ELF-1 (cell line): Measurements from ENCODE around the gene KAZALD1.

ENCODE experiments used
- DNase-seq: peaks from one replicate; pipeline ENCODE4 v3.0.0-alpha.2; 2016; ENCODE audit warnings: low read depth, low spot score

Gene KAZALD1

GRCh38 chr10:101066896-101067355 is 5.1 kb downstream of the KAZALD1 start:
- no peak for DNase-seq

- peak; percentile 87 for DNase-seq
These were observed 5.7 kb downstream of the KAZALD1 start for GRCh38 chr10:101067356-101068083.

GRCh38 chr10:101069441-101069840 is 7.7 kb downstream of the KAZALD1 start:
- no peak for DNase-seq

DNA sequence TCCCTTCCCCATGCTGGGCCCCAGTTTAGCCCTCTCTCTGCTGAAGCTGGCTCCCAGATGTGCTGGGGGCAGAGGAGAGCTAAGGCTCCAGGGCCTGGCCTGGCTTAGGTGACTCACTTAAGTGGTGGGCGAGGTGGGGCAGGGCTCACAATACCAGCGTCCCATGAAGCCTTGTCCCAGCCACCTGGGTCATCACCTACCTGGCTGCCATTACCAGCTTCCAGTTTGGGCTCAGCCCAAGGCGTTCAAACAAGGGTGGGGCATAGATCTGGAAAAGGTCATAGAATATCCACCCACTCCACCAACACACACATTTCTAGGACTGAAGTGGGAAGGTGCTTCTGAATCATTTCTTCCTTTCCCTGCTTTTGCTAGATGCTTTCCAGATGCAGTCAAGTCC is 8.3 kb downstream of the KAZALD1 start:
- DNase-seq, result no peak

DNA sequence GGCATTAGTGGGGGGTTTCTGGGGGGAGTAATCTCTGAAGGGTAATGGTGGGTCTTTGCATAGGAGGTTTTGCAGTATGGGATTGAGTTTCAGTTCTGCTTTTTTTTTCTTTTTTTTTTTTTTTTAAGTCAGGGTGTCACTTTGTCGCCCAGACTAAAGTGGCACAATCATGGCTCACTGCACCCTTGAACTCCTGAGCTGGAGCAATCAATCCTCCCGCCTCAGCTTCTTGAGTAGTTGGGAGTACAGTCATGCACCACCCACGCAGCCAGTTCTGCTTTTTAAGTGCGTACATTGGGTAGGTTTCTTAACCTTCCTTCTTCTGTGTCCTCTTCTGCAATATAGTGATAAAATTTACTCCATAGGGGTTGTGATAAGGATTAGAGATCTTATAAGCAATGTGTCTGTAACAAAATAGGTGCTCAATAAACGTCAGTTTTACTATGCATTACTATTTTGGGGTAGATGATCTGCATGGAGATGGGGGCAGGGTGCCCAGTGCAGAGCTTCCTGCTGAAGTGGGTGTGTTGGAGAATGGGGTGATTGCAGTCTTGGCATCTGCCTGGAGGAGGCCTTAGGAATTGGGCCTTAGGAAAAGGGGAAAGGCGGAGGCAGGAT is 9.6 kb downstream of the KAZALD1 start:
- no peak for DNase-seq

DNA sequence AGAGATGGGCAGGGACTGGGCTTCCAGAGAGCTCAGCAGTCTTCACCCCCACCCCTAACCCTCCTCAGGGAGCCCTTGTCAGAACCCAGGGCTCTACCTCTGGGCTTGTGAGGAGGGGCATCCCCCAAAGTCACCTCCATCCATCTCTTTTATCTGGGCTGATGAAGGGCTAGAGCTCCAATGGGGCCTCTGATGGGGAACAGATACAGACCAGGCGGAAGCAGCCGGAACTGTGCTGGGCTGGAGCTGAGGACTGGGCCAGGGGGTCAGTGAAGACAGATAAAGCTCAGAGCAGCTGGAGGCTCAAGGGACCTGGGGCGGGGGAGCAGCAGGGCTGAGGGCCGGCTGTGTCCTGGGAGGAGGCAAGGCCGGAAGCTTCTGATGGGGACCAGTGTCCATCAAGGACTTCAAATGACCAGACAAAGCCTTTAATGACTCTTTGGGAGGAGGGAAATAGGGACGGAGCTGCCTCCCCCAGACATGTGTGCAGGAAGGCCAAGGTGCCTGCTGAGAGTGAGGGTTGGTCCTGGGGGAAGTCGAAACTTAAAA is 10.2 kb downstream of the KAZALD1 start:
- no peak for DNase-seq

DNA sequence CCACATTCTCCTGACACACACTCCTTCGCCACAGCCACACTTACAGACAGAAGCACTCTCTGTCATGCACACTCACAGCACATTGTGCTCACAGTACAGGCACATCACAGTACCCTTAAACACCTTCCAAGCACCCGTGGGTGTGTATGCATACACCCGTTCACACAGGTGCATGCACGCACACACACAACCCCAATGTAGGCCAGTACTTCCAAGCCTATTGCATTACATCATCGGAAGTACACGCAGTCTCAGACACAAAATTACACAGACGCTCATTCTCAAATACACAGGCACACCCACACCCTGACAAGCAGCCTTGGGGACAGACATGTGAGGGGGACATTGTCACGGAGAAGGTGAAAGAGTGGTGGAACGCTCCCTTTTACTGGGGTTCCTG is 11.1 kb downstream of the KAZALD1 start:
- no peak for DNase-seq

DNA sequence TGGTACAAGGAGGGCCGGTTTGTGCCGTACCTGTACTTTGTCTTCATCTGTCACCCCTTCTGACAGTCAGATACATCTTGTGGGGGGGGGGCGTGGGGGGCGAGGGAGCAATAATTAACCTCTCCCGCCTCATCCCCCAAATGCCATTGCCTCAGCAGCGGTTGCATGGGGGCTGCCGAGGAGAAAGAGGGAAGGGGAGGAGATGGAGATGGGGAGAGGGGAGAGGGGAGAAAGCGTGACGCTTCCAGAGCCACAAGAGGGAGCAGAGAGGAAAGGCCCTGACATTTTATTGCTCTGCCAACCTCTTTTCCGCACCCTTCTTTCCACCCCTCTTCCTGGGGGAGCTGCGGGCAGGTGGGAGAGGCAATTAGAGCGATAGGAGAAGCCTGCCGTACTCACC is 11.8 kb downstream of the KAZALD1 start:
- DNase-seq, result no peak

DNA sequence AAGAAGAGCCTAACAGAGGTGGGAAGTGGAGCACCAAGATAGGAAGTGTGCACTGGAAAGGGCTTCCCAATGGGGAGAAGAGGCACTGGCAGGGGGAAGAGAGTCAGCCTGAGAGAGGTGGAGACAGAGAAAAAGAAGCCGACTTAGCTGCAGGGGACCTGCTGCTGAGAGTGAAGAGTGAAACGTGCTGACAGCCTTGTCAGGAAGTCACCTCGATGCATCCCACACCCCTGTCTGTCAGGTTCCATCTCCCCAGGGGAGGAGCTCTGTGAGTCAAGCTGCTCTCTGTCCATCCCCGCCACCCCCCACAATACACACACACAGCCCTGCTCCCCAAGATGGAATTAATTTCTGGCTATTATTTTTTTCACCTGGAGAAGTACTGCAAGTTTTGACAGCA is 14.0 kb downstream of the KAZALD1 start:
- DNase-seq, result no peak

DNA sequence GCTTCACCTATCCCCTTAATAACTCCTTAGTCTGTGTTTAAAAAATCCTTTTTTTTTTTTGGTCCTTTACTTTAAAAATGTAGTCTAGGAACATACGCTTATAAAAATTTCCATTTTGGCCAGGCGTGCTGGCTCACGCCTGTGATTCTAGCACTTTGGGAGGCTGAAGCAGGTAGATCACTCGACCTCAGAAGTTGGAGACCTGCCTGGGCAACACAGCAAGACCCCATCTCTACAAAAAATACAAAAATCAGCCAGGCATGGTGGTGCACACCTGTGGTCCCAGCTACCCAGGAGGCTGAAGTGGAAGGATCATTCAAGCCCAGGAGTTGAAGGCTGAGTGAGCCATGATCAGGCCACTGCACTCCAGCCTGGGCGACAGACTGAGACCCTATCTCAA is 14.8 kb downstream of the KAZALD1 start:
- DNase-seq, result no peak

DNA sequence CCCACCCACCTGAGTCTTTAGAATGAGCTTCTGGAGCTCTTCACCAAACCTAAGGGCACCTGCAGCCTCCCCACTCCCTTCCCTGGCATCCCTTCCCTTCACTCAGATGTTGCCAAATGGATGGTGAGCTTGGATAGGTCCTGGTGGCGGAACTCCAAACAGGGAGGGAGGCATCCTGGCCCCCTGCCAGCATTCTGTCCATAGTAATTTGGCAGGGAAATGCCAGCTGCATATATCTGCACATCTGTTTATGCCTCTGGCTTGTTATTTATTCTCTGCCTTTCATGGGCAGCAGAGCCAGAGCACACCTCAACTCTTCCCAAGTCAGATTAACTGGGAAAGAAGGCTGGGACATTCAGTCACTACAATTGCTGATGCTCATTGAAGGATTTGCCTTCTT is 18.1 kb downstream of the KAZALD1 start:
- DNase-seq, result no peak

- DNase-seq, result peak; percentile 62
These were observed 19.4 kb downstream of the KAZALD1 start for GRCh38 chr10:101080933-101081931.

- DNase-seq, result no peak
These were observed 24.1 kb downstream of the KAZALD1 start for GRCh38 chr10:101085846-101086245.

DNA sequence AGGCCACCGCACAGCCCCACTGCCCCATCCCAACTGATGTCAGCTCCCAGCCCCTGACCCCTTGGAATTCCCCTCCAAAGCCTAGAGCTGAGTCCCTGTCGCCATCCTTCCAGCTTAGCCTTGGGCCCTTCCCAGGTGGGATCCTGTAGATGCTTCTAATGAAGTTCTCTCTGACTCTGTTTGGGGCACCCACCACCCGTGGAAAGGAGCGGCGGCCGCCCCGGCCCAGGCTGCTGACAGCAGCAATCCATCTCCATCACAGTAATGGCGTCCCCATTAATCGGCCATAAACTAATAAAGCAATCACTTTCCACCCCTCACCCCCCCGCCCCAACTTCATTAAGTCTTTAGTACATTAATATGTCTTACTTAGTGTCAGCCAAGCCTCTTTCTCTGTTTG is 25.6 kb downstream of the KAZALD1 start:
- DNase-seq, result no peak

DNA sequence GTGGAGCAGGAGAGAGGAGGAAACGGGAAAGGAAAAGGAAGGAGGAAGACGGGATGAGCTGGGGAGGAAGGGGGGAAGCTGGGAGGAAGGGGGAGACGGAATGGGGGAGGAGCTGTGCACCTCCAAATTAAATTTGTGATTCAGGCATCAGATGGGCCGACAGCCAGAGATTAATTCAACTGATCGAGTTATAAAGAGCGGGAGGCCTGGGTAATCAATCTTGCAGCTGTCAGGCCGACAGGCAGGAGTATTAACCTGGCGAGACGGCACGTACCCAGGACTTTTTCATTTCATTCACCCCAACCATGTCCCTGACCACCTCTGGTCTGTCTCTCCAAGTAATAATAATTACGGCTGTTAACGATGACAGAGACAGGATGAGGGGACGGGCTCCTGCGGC is 26.2 kb downstream of the KAZALD1 start:
- DNase-seq, result no peak

DNA sequence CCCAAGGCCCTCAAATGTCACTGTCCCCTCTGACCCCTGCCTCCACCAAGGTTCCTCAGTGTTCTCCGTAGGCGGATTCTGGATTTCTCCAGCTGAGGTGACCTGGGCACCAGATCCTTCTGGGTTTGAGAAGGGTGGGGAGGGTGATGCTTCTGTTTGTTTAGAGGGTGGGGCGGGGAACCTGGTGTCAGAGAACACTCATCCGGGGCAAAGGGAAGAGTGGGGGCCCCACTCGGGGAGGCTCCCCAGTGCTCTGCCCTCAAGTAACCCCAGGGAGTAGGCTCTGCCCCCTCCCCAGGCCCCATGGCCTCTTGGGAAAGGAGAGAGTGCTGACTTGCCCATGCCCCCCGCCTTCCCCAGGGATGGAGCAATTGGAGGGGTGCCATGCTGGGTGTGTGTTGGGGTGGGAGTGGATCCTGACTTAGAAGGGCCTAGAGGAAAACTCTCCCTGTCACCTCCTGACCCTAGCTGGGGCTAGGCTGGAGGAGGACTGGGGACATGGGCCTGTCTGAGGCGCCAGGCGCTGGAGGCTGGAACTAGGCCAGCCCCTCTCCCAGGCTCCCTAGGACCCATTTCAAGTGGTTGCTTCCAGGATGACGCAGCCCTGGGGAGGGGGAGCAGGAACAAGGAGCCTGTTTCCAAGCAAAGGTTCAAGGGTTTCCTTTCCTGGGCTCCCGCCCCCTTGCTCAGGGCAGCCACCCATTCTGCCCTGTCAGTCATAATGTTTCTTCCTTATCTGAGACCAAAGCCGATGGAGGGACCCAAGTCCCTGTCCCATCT is 27.9 kb downstream of the KAZALD1 start:
- no peak for DNase-seq

GRCh38 chr10:101090597-101090996 is 28.8 kb downstream of the KAZALD1 start:
- no peak for DNase-seq

DNA sequence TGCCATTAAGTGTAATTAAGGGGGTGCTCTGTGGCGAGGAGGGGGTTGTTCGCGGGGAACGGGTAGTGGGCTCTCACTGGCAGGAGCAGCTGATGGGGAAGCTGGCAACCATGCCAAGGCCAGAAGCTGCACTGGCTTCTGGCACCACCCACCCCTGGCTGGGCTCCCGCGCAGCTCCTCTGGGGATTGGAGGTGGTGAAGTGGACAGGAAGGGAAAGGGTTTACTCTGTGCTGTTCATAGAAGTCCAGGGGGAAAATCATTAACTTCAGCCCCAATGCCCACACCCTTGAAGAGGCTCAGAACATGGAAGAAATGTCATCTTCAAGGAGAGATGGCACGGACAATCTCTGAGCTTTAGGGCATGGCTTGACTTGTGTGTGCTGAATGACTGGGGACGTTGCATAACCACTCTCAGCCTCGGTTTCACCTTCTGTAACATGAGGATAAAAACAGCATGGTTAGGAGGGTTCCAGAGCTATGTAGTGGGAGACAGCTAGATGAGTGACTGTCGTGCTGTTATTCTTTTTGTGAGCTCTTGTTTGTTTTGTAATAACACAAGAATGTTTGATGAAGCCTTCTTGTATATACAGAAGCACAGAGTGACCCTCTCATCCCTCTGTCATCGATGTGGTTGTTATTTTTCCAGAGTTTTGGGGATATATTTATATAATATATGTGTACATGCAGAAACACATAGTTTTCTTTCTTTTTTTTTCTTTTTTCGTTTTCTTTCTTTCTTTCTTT is 29.9 kb downstream of the KAZALD1 start:
- DNase-seq, result no peak

DNA sequence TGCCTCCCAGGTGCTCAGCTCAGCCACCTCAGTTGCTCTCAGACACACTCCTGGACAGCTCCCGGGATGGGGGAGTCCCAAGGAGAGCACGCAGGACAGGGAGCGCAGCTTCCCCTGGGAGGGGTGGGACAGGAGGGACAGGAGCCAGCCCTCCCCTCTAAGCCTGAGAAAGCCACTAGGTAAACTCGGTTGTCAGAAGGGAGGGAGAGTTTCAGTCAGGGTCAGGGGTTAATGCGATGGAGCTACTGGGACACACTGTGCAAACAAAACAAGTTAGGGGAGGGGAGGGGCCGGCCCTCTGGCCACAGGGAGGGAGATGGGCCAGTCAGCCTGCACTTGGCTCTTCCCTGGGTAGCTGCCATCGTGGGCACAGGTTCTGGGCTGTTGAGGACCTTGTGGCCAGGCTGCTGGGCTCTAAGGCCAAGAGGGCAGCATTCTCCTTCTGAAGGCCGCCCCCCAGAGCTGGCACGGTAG is 31.1 kb downstream of the KAZALD1 start:
- DNase-seq, result peak; percentile 36
